Mucosa of descending colon (tissue), 3 donors: ENCODE measurements around the gene WNT2. TPM values are rescaled to one million over a fixed set of nuclear protein-coding genes. Genes with fewer than 3 reads are reported as not detected.
"Not testable (repeated sequence)": the region's sequence is repeated elsewhere in the genome, so short reads cannot be mapped to it uniquely, and the experiment has no call there.

Source experiments
- ATAC-seq: fragments of 200-7000 bp; cut with Tn5 transposase; one replicate; pipeline ENCODE4 v1.9.1; 2020; ENCODE audit warnings: mild to moderate bottlenecking, moderate library complexity
- DNase-seq, 3 donors: peaks; one replicate each; pipeline ENCODE4 v3.0.0-alpha.2; 2020
- H3K36me3 ChIP-seq: fragments of 200-600 bp; one replicate; pipeline ENCODE4 v1.8.0; 2021; ENCODE audit warnings: low read depth, mild to moderate bottlenecking
- H3K4me1 ChIP-seq: fragments of 200-600 bp; one replicate; pipeline ENCODE4 v1.8.0; 2021; ENCODE audit warnings: low read depth, mild to moderate bottlenecking
- H3K4me3 ChIP-seq: fragments of 200-600 bp; one replicate; pipeline ENCODE4 v1.8.0; 2021; ENCODE audit warnings: mild to moderate bottlenecking
- H3K9me3 ChIP-seq: fragments of 200-600 bp; one replicate; pipeline ENCODE4 v1.8.0; 2021; ENCODE audit warnings: mild to moderate bottlenecking
- intact Hi-C, 2 donors: fragments of 100-400 bp; cut with DNase I in 1 of 2; cut with micrococcal nuclease in 1 of 2; formaldehyde crosslinking; loops; one replicate each; pipeline versions ENCODE4 v1.11.0 to v1.11.1; 2022; cut with DNase I, micrococcal nuclease
- total RNA-seq, 3 donors: library from RNA; stranded (reverse); fragmentation: NEBNext Ultra II Directional in 2 of 3; extraction: Animal tissue kit (Norgen Biotek cat#: 25700) in 2 of 3; gene quantifications; one replicate each; pipeline versions ENCODE4 v1.2.1 to v1.2.4, GENCODE V29; 2021 to 2023
- TF ChIP-seq, protein P1 (sequence below): fragments of 200-600 bp; IDR thresholded peaks from one replicate; pipeline ENCODE4 v1.8.0; 2022; ENCODE audit warnings: antibody characterized with exemption, mild to moderate bottlenecking
- donor health status: DM: no; HTN: no; CAD: no; lungs with moderate emphysema.
- donor health status: DM: no; HTN: no; CAD: no.
- donor health status: DM: no; HTN: yes; CAD: no.

WNT2 gene
- total RNA-seq, 3 donors from 2014 or later, result 0.20 TPM; not detected in 2

- Histone ChIP-seq H3K4me3 (no peak overlapping the region), H3K4me1 (no peaks in the 10 kb centered on the region), H3K9me3 (no peaks in the 10 kb centered on the region), H3K36me3 (no peaks in the 10 kb centered on the region)
- ATAC-seq (no peak), DNase-seq (no peak)
- intact Hi-C loops, result no loop called here
- TF ChIP-seq, protein P1, sequence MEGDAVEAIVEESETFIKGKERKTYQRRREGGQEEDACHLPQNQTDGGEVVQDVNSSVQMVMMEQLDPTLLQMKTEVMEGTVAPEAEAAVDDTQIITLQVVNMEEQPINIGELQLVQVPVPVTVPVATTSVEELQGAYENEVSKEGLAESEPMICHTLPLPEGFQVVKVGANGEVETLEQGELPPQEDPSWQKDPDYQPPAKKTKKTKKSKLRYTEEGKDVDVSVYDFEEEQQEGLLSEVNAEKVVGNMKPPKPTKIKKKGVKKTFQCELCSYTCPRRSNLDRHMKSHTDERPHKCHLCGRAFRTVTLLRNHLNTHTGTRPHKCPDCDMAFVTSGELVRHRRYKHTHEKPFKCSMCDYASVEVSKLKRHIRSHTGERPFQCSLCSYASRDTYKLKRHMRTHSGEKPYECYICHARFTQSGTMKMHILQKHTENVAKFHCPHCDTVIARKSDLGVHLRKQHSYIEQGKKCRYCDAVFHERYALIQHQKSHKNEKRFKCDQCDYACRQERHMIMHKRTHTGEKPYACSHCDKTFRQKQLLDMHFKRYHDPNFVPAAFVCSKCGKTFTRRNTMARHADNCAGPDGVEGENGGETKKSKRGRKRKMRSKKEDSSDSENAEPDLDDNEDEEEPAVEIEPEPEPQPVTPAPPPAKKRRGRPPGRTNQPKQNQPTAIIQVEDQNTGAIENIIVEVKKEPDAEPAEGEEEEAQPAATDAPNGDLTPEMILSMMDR, result no peak
Observed at GRCh38 chr7:117308891-117309290, 14.0 kb downstream of the WNT2 start.

DNA sequence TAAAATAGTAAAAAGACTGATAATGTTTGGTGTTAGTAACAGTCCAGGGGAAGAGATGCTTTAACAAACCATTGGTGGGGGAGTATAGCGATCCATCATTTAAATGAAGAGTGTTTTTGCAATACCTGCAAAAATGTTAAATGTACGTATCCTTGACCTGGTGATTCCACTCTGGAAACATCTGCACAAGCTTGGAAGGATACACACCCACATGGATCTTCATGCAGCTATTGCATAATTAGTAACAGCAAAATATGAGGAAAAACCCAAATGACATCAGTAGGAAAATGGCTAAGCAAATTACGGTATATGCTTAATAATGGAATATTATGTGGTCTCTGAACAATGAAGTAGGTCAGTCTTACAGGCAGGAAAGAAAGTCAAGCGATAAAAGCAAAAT is 20.5 kb downstream of the WNT2 start:
- no peak for DNase-seq
- TF ChIP-seq, protein P1, result no peak
- Histone ChIP-seq H3K36me3 (no peaks in the 10 kb centered on the region), H3K4me3 (no peak overlapping the region), H3K4me1 (no peaks in the 10 kb centered on the region), H3K9me3 (no peaks in the 10 kb centered on the region)
- no peak for ATAC-seq
- intact Hi-C loops, result no loop called here

- intact Hi-C loops, H3K36me3 ChIP-seq, H3K4me3 ChIP-seq, DNase-seq, ATAC-seq, H3K9me3 ChIP-seq, H3K4me1 ChIP-seq: not testable (repeated sequence)
Observed at GRCh38 chr7:117300506-117300905, 22.4 kb downstream of the WNT2 start.

- H3K4me1 ChIP-seq, result no peaks in the 10 kb centered on the region
- no peaks in the 10 kb centered on the region for H3K9me3 ChIP-seq
- H3K36me3 ChIP-seq, result no peaks in the 10 kb centered on the region
- DNase-seq, result no peak
- no peak for ATAC-seq
- intact Hi-C loops, result no loop called here
- TF ChIP-seq, protein P1, result no peak
- H3K4me3 ChIP-seq, result no peak overlapping the region
Observed at GRCh38 chr7:117297606-117298005, 25.3 kb downstream of the WNT2 start.

DNA sequence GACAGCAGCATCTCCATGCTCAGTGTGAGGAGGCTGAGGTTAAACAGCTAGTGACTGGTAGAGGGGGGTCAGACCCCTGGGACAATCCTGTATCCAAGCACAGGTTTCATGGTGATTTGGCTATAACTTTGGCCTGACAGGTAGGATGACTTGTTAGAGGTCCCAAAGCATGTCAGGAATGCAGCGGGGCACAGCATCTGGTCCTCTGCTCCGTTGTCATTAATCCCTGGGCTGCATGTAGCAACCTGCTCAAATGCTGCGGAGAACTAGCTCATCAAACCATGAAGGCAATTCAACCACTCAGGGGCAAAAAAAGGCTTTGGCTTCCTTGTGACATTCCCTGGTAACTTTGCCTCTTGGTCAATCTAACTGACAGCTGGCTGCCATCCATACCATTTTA is 26.8 kb downstream of the WNT2 start:
- Histone ChIP-seq H3K36me3 (no peaks in the 10 kb centered on the region), H3K4me1 (no peaks in the 10 kb centered on the region), H3K9me3 (no peaks in the 10 kb centered on the region), H3K4me3 (no peak overlapping the region)
- intact Hi-C loops, result no loop called here
- ATAC-seq (no peak), DNase-seq (no peak)
- TF ChIP-seq, protein P1, result no peak

- intact Hi-C loops, result no loop called here
- Histone ChIP-seq H3K4me1 (no peaks in the 10 kb centered on the region), H3K9me3 (no peaks in the 10 kb centered on the region), H3K36me3 (no peaks in the 10 kb centered on the region), H3K4me3 (no peak overlapping the region)
- ATAC-seq, result no peak
- TF ChIP-seq, protein P1, result no peak
- DNase-seq, result no peak
Observed at GRCh38 chr7:117285826-117286225, 37.0 kb downstream of the WNT2 start.
